ENCODE measurements around the gene FLNB. TPM values are rescaled to one million over a fixed set of nuclear protein-coding genes. Genes with fewer than 3 reads are reported as not detected.

FLNB gene
- total RNA-seq, 2 donors from 2014 or later: 331 to 408 TPM

GRCh38 chr3:58193682-58194407 lies 185.6 kb downstream of the FLNB start:
- DNase-seq (ENCODE audit: low spot score): no peak
- no peaks in the 10 kb centered on the region for H3K36me3 ChIP-seq
- intact Hi-C loops (cut with DNase I): no loop called here
- no peaks in the 10 kb centered on the region for H3K27me3 ChIP-seq (replicated peaks; ENCODE audit: insufficient read depth)
- TF ChIP-seq CTCF (IDR thresholded peaks at IDR 0.05) (no peak), POLR2AphosphoS5 (IDR thresholded peaks at IDR 0.05) (no peak)
- 94% methylated on average over 12 of the region's 12 CpGs for WGBS
- H3K4me1 ChIP-seq (replicated peaks): no peaks in the 10 kb centered on the region
- no peak overlapping the region for H3K4me3 ChIP-seq
- no peak overlapping the region for H3K27ac ChIP-seq
- H3K9me3 ChIP-seq: no peaks in the 10 kb centered on the region

- no peaks in the 10 kb centered on the region for H3K9me3 ChIP-seq
- H3K27me3 ChIP-seq (replicated peaks; ENCODE audit: insufficient read depth): no peaks in the 10 kb centered on the region
- H3K4me1 ChIP-seq (replicated peaks): no peaks in the 10 kb centered on the region
- WGBS: 98% methylated on average over 10 of the region's 10 CpGs
- intact Hi-C loops (cut with DNase I): no loop called here
- no peak overlapping the region for H3K4me3 ChIP-seq
- DNase-seq (ENCODE audit: low spot score): no peak
- TF ChIP-seq POLR2A (IDR thresholded peaks at IDR 0.05) (no peak), POLR2AphosphoS5 (IDR thresholded peaks at IDR 0.05) (no peak), CTCF (IDR thresholded peaks at IDR 0.05) (no peak)
- H3K36me3 ChIP-seq: no peaks in the 10 kb centered on the region
- H3K27ac ChIP-seq: no peak overlapping the region
Observed at GRCh38 chr3:58197588-58197987, 189.4 kb downstream of the FLNB start.

GRCh38 chr3:58198362-58198761 lies 190.1 kb downstream of the FLNB start:
- intact Hi-C loops (cut with DNase I): no loop called here
- no peak for DNase-seq (ENCODE audit: low spot score)
- TF ChIP-seq POLR2A (IDR thresholded peaks at IDR 0.05): no peak
- no peak for TF ChIP-seq POLR2AphosphoS5 (IDR thresholded peaks at IDR 0.05)
- TF ChIP-seq CTCF (IDR thresholded peaks at IDR 0.05): no peak
- no peak overlapping the region for H3K4me3 ChIP-seq
- no peaks in the 10 kb centered on the region for H3K27me3 ChIP-seq (replicated peaks; ENCODE audit: insufficient read depth)
- H3K9me3 ChIP-seq: no peaks in the 10 kb centered on the region
- no peak overlapping the region for H3K27ac ChIP-seq
- no peaks in the 10 kb centered on the region for H3K4me1 ChIP-seq (replicated peaks)
- WGBS: 80% methylated on average over 8 of the region's 8 CpGs
- H3K36me3 ChIP-seq: no peaks in the 10 kb centered on the region

GRCh38 chr3:58198804-58199203 lies 190.6 kb downstream of the FLNB start:
- no peaks in the 10 kb centered on the region for H3K4me1 ChIP-seq (replicated peaks)
- H3K27ac ChIP-seq: no peak overlapping the region
- no peak overlapping the region for H3K4me3 ChIP-seq
- DNase-seq (ENCODE audit: low spot score): no peak
- intact Hi-C loops (cut with DNase I): no loop called here
- no peaks in the 10 kb centered on the region for H3K27me3 ChIP-seq (replicated peaks; ENCODE audit: insufficient read depth)
- H3K9me3 ChIP-seq: no peaks in the 10 kb centered on the region
- TF ChIP-seq CTCF (IDR thresholded peaks at IDR 0.05) (no peak), POLR2AphosphoS5 (IDR thresholded peaks at IDR 0.05) (no peak), POLR2A (IDR thresholded peaks at IDR 0.05) (no peak)
- no peaks in the 10 kb centered on the region for H3K36me3 ChIP-seq

GRCh38 chr3:58200121-58200709 lies 192.0 kb downstream of the FLNB start:
- TF ChIP-seq POLR2AphosphoS5 (IDR thresholded peaks at IDR 0.05) (no peak), POLR2A (IDR thresholded peaks at IDR 0.05) (no peak), CTCF (IDR thresholded peaks at IDR 0.05) (no peak)
- H3K9me3 ChIP-seq: no peaks in the 10 kb centered on the region
- H3K27me3 ChIP-seq (replicated peaks; ENCODE audit: insufficient read depth): no peaks in the 10 kb centered on the region
- H3K4me3 ChIP-seq: no peak overlapping the region
- H3K36me3 ChIP-seq: no peaks in the 10 kb centered on the region
- no peak for DNase-seq (ENCODE audit: low spot score)
- no peaks in the 10 kb centered on the region for H3K4me1 ChIP-seq (replicated peaks)
- intact Hi-C loops (cut with DNase I): no loop called here
- H3K27ac ChIP-seq: no peak overlapping the region

Measured in prostate gland (tissue), 2 donors.